ENCODE measurements around the gene TNIK. TPM values are rescaled to one million over a fixed set of nuclear protein-coding genes. Genes with fewer than 3 reads are reported as not detected.

The TNIK gene
- polyA plus RNA-seq, 1 of the 3 experiments (the other 2 are of a cell fraction): 19.4 TPM

DNA sequence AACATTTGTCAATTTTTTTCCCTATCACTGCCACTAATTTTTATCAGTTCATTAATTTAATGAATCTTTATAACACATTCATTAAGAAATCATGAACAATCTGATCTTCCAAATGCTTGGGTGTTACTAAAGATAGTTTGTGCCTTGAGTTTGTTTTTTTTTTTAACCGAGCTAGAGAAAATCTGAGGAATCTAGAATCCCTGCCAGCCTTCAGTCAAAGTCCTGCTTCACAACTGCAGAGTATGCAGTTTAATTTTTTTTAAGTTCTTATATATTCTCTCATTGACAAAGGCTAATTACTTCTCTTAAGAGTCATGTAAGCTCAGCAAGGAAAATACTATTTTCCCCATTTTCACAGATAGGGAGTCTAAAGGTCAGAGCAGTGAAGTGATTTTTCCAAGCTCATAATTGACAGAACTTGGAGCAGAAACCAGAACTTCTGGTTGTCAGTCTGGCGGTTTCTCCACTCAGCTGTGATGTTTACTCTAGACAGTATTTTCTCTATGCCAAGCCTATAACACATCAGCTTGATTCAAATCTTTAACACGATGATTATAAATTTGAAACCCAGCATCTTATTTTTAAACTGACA is 55.7 kb downstream of the TNIK start (continued):
- TF ChIP-seq, protein P1, sequence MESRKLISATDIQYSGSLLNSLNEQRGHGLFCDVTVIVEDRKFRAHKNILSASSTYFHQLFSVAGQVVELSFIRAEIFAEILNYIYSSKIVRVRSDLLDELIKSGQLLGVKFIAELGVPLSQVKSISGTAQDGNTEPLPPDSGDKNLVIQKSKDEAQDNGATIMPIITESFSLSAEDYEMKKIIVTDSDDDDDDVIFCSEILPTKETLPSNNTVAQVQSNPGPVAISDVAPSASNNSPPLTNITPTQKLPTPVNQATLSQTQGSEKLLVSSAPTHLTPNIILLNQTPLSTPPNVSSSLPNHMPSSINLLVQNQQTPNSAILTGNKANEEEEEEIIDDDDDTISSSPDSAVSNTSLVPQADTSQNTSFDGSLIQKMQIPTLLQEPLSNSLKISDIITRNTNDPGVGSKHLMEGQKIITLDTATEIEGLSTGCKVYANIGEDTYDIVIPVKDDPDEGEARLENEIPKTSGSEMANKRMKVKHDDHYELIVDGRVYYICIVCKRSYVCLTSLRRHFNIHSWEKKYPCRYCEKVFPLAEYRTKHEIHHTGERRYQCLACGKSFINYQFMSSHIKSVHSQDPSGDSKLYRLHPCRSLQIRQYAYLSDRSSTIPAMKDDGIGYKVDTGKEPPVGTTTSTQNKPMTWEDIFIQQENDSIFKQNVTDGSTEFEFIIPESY (IDR thresholded peaks at IDR 0.05; ENCODE audit: borderline replicate concordance, low read depth): no peak

DNA sequence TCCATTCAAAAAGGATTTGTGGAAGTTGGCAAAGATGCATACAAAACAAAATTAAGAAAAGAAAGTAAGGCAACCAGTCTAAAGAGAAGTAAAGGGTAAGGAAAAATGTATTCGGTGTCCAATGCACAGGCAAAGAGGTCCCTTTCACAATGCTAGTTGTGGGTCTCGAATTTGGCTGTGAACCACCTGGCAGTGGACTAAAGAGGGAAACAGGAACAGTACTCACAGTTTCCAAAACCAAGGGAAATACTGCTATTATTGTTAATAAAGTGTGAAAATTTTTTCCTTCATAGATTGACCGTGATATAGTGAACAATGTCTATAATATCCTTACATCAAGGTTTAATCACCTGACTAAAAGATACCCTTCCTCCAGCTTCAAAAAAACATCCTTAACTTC is 57.9 kb downstream of the TNIK start:
- Histone ChIP-seq H2AFZ (ENCODE audit: low read depth) (no peak overlapping the region), H3K36me3 (replicated peaks in 1 of 2; ENCODE audit: control insufficient read depth in 1 of 2, insufficient read depth in 2 of 2, low read length in 1 of 2) (no peaks in the 10 kb centered on the region), H4K20me1 (ENCODE audit: insufficient read depth) (no peaks in the 10 kb centered on the region), H3K27ac (ENCODE audit: low read depth in 2 of 2, low read length in 1 of 2) (no peak overlapping the region), H3K79me2 (ENCODE audit: insufficient read depth) (peaks cover 83% of the 10 kb centered on the region), H3K4me3 (ENCODE audit: low read depth in 2 of 2, low read length in 1 of 2) (no peak overlapping the region), H3K4me1 (ENCODE audit: control insufficient read depth in 1 of 2, insufficient read depth in 2 of 2, low read depth in 1 of 2, low read length in 1 of 2) (peaks cover 0 to 5% of the 10 kb centered on the region in 2 experiments; a peak in 1 of 4 replicates), H3K9me3 (no peaks in the 10 kb centered on the region), H3F3A (replicated peaks; ENCODE audit: insufficient read depth) (peaks cover 3% of the 10 kb centered on the region), H3K9ac (no peak overlapping the region), H3K27me3 (ENCODE audit: insufficient read depth) (no peaks in the 10 kb centered on the region), H3K4me2 (no peak overlapping the region), H3K9me2 (no peaks in the 10 kb centered on the region)
- CTCF ChIA-PET: no interaction called here
- no peak for DNase-seq
- no peak for TF ChIP-seq RXRA (IDR thresholded peaks at IDR 0.05; ENCODE audit: borderline replicate concordance, low read depth)
- no peak for TF ChIP-seq FOSL2 (IDR thresholded peaks at IDR 0.05; ENCODE audit: borderline replicate concordance, low read depth)
- TF ChIP-seq, protein P2, sequence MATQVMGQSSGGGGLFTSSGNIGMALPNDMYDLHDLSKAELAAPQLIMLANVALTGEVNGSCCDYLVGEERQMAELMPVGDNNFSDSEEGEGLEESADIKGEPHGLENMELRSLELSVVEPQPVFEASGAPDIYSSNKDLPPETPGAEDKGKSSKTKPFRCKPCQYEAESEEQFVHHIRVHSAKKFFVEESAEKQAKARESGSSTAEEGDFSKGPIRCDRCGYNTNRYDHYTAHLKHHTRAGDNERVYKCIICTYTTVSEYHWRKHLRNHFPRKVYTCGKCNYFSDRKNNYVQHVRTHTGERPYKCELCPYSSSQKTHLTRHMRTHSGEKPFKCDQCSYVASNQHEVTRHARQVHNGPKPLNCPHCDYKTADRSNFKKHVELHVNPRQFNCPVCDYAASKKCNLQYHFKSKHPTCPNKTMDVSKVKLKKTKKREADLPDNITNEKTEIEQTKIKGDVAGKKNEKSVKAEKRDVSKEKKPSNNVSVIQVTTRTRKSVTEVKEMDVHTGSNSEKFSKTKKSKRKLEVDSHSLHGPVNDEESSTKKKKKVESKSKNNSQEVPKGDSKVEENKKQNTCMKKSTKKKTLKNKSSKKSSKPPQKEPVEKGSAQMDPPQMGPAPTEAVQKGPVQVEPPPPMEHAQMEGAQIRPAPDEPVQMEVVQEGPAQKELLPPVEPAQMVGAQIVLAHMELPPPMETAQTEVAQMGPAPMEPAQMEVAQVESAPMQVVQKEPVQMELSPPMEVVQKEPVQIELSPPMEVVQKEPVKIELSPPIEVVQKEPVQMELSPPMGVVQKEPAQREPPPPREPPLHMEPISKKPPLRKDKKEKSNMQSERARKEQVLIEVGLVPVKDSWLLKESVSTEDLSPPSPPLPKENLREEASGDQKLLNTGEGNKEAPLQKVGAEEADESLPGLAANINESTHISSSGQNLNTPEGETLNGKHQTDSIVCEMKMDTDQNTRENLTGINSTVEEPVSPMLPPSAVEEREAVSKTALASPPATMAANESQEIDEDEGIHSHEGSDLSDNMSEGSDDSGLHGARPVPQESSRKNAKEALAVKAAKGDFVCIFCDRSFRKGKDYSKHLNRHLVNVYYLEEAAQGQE (IDR thresholded peaks at IDR 0.05; ENCODE audit: low read depth, low read length): no peak
- TF ChIP-seq GATA2 (CRISPR knock-in tag; IDR thresholded peaks at IDR 0.05): no peak
- no peak for TF ChIP-seq RFX5 (IDR thresholded peaks at IDR 0.05; ENCODE audit: low read length)
- TF ChIP-seq SIN3A (IDR thresholded peaks at IDR 0.05; ENCODE audit: borderline replicate concordance, low read depth, low read length): no peak
- TF ChIP-seq YY1 (IDR thresholded peaks at IDR 0.05; ENCODE audit: low read depth): no peak
- TF ChIP-seq, protein P1 (IDR thresholded peaks at IDR 0.05; ENCODE audit: borderline replicate concordance, low read depth): no peak
- WGBS (ENCODE audit: low lambda C conversion rate): 84% methylated on average over 3 of the region's 3 CpGs
- POLR2A ChIA-PET: no interaction called here
